ENCODE measurements around the gene PARVA.
"Not testable (repeated sequence)": the region's sequence is repeated elsewhere in the genome, so short reads cannot be mapped to it uniquely, and the experiment has no call there.

Gene PARVA

GRCh38 chr11:12506404-12506921 lies 129.1 kb downstream of the PARVA start:
- DNase-seq = no peak

- DNase-seq = no peak
Observed at GRCh38 chr11:12507391-12507790, 130.0 kb downstream of the PARVA start.

GRCh38 chr11:12508151-12508751 lies 130.9 kb downstream of the PARVA start:
- DNase-seq = no peak

- no peak for DNase-seq
Observed at GRCh38 chr11:12509371-12509770, 132.0 kb downstream of the PARVA start.

GRCh38 chr11:12512132-12512531 lies 134.8 kb downstream of the PARVA start:
- DNase-seq = no peak

- DNase-seq = no peak
Observed at GRCh38 chr11:12512826-12513395, 135.5 kb downstream of the PARVA start.

GRCh38 chr11:12516387-12517105 lies 139.2 kb downstream of the PARVA start:
- no peak for DNase-seq

GRCh38 chr11:12517306-12517705 lies 139.9 kb downstream of the PARVA start:
- no peak for DNase-seq

- no peak for DNase-seq
Observed at GRCh38 chr11:12517741-12518140, 140.4 kb downstream of the PARVA start.

GRCh38 chr11:12518606-12519385 lies 141.4 kb downstream of the PARVA start:
- DNase-seq = no peak

GRCh38 chr11:12520054-12520453 lies 142.7 kb downstream of the PARVA start:
- DNase-seq = no peak

- not testable (repeated sequence) for DNase-seq
Observed at GRCh38 chr11:12520576-12520975, 143.2 kb downstream of the PARVA start.

GRCh38 chr11:12523180-12523924 lies 146.0 kb downstream of the PARVA start:
- no peak for DNase-seq

GRCh38 chr11:12524865-12525264 lies 147.5 kb downstream of the PARVA start:
- DNase-seq = no peak

GRCh38 chr11:12525466-12526055 lies 148.2 kb downstream of the PARVA start:
- DNase-seq = no peak

- DNase-seq = no peak
Observed at GRCh38 chr11:12526789-12527188, 149.4 kb downstream of the PARVA start.

- no peak for DNase-seq
Observed at GRCh38 chr11:12528487-12528886, 151.1 kb downstream of the PARVA start.

GRCh38 chr11:12529041-12529440 lies 151.7 kb downstream of the PARVA start:
- no peak for DNase-seq

- DNase-seq = no peak
Observed at GRCh38 chr11:12529793-12530192, 152.4 kb downstream of the PARVA start.

- DNase-seq = no peak
Observed at GRCh38 chr11:12531020-12531419, 153.6 kb downstream of the PARVA start.

- DNase-seq = no peak
Observed at GRCh38 chr11:12531681-12532080, 154.3 kb downstream of the PARVA start.

- DNase-seq = no peak
Observed at GRCh38 chr11:12532580-12532979, 155.2 kb downstream of the PARVA start.

Data from suppressor macrophage treated with lipopolysaccharide for 1 hour (primary cell).